HCT116 (cell line): ENCODE data around the gene TXLNA. TPM values are rescaled to one million over a fixed set of nuclear protein-coding genes. Genes with fewer than 3 reads are reported as not detected.
A peak's percentile ranks its signal among the peaks of the same experiment; 100 is the strongest.

Experiments
- ATAC-seq: fragments of 200-7000 bp; cut with Tn5 transposase; 2 replicates; pipeline ENCODE4 v1.9.1; 2020; ENCODE audit warnings: mild to moderate bottlenecking, moderate library complexity
- BruUV-seq: library from RNA; stranded (reverse); fragments of 400-500 nt; replicated peaks from 2 replicates; lab custom pipeline; 2021; lab: Mats Ljungman, UMichigan
- CTCF ChIA-PET: fragments of 300-600 bp; sonication (Branson Sonifier 250); formaldehyde crosslinking; loops from one replicate; lab custom pipeline; 2021; ENCODE audit warnings: antibody characterized with exemption; lab: Charles Lee
- POLR2A ChIA-PET: fragments of 300-600, 350-600 bp; sonication (Branson Sonifier 250); formaldehyde crosslinking; loops from one replicate; lab custom pipeline; 2021; ENCODE audit warnings: antibody characterized with exemption; lab: Charles Lee
- RAD21 ChIA-PET, 2 experiments: fragments of 300-600 bp; sonication (Branson Sonifier 250); formaldehyde crosslinking; loops; one replicate each; lab custom pipeline; 2023; ENCODE audit warnings: low total read pairs in 2 of 2; ENCODE audit not compliant: uncharacterized antibody in 2 of 2, unreplicated experiment in 2 of 2, low non-redundant PET in 1 of 2; lab: Charles Lee
- DNase-seq: peaks from one replicate; pipeline ENCODE4 v3.0.0-alpha.2; 2010; ENCODE audit warnings: low read depth, low spot score
- H2AFZ ChIP-seq: fragments of 200-600 bp; shearing (Covaris generic), sonication (generic); 2 replicates; pipeline ENCODE4 v1.6.1; 2017; ENCODE audit warnings: low read depth, mixed run types, mixed read lengths, antibody characterized with exemption, low read length; ENCODE audit not compliant: poor library complexity, severe bottlenecking
- H3K27ac ChIP-seq: 2 replicates; pipeline ENCODE4 v1.5.1; 2012; ENCODE audit warnings: low read depth, low read length
- H3K27me3 ChIP-seq: fragments of 200-600 bp; sonication (generic); 2 replicates; pipeline ENCODE4 v1.6.1; 2016; ENCODE audit warnings: mixed run types, low read length, mixed read lengths; ENCODE audit not compliant: insufficient read depth
- H3K36me3 ChIP-seq, 2 experiments: fragments of 200-500 bp in 1 of 2; fragments of 200-600 bp in 1 of 2; sonication (Bioruptor generic) in 1 of 2; sonication (generic) in 1 of 2; 2 replicates each; pipeline versions ENCODE4 v1.5.1 to v1.6.1; 2014 to 2016; ENCODE audit warnings: low read length in 2 of 2, inconsistent platforms in 1 of 2, mixed read lengths in 1 of 2, mixed run types in 1 of 2; ENCODE audit not compliant: insufficient read depth in 2 of 2, control insufficient read depth in 1 of 2
- H3K4me1 ChIP-seq, 2 experiments: fragments of 200-600 bp in 1 of 2; sonication (generic) in 1 of 2; 2 replicates each; pipeline versions ENCODE4 v1.5.1 to v1.6.1; 2012 to 2017; ENCODE audit warnings: low read length in 2 of 2, inconsistent platforms in 1 of 2, mild to moderate bottlenecking in 1 of 2, mixed read lengths in 1 of 2, mixed run types in 1 of 2, moderate library complexity in 1 of 2; ENCODE audit not compliant: insufficient read depth in 2 of 2, control insufficient read depth in 1 of 2
- H3K4me2 ChIP-seq: fragments of 200-600 bp; sonication (generic); 2 replicates; pipeline ENCODE4 v1.6.1; 2017; ENCODE audit warnings: mixed run types, low read length, mixed read lengths
- H3K4me3 ChIP-seq, 2 experiments: fragments of 200-600 bp in 1 of 2; sonication (generic) in 1 of 2; replicated peaks in 1 of 2; 2 replicates each; pipeline ENCODE4 v1.5.1; 2011 to 2016; ENCODE audit warnings: low read length in 2 of 2, control low read depth in 1 of 2, low read depth in 1 of 2, mild to moderate bottlenecking in 1 of 2, mixed read lengths in 1 of 2, mixed run types in 1 of 2
- H3K79me2 ChIP-seq: fragments of 200-600 bp; sonication (generic); 2 replicates; pipeline ENCODE4 v1.6.1; 2017; ENCODE audit warnings: mild to moderate bottlenecking, mixed run types, low read length, moderate library complexity, mixed read lengths; ENCODE audit not compliant: insufficient read depth
- H3K9ac ChIP-seq: fragments of 200-600 bp; sonication (generic); 2 replicates; pipeline ENCODE4 v1.6.1; 2016; ENCODE audit warnings: low read length, mixed read lengths
- H3K9me2 ChIP-seq: fragments of 200-600 bp; sonication (generic), shearing (Covaris generic); 2 replicates; pipeline ENCODE4 v1.6.1; 2017; ENCODE audit warnings: mixed run types, mild to moderate bottlenecking, moderate library complexity; ENCODE audit not compliant: insufficient read depth
- H3K9me3 ChIP-seq, 2 experiments: fragments of 200-500 bp in 1 of 2; fragments of 200-600 bp in 1 of 2; sonication (Bioruptor generic) in 1 of 2; sonication (generic) in 1 of 2; 2 replicates each; pipeline ENCODE4 v1.6.1; 2014 to 2017; ENCODE audit warnings: low read length in 2 of 2, mixed read lengths in 2 of 2, inconsistent platforms in 1 of 2, low read depth in 1 of 2, mild to moderate bottlenecking in 1 of 2, mixed run types in 1 of 2, moderate library complexity in 1 of 2; ENCODE audit not compliant: control insufficient read depth in 1 of 2, insufficient read depth in 1 of 2
- H4K20me1 ChIP-seq: fragments of 200-600 bp; sonication (generic), shearing (Covaris generic); 2 replicates; pipeline ENCODE4 v1.6.1; 2017; ENCODE audit warnings: mixed run types, mild to moderate bottlenecking, moderate library complexity; ENCODE audit not compliant: insufficient read depth
- ATF3 ChIP-seq: IDR thresholded peaks from 2 replicates; pipeline ENCODE4 v1.6.1; 2012
- CBX3 ChIP-seq: IDR thresholded peaks from 2 replicates; pipeline ENCODE4 v1.6.1; 2012; ENCODE audit warnings: low read depth
- EGR1 ChIP-seq: IDR thresholded peaks from 2 replicates; pipeline ENCODE4 v1.6.1; 2012; ENCODE audit warnings: low read depth
- ELF1 ChIP-seq: IDR thresholded peaks from 2 replicates; pipeline ENCODE4 v1.6.1; 2012; ENCODE audit warnings: low read depth, borderline replicate concordance
- EZH2 ChIP-seq: fragments of 200-600 bp; sonication (generic); IDR thresholded peaks from 2 replicates; pipeline ENCODE4 v1.6.1; 2017; ENCODE audit warnings: antibody characterized with exemption, mixed run types
- FOSL1 ChIP-seq: IDR thresholded peaks from 2 replicates; pipeline ENCODE4 v1.6.1; 2012; ENCODE audit warnings: low read depth
- JUND ChIP-seq: IDR thresholded peaks from 2 replicates; pipeline ENCODE4 v1.6.1; 2012
- MAX ChIP-seq: IDR thresholded peaks from 2 replicates; pipeline ENCODE4 v1.6.1; 2012
- POLR2AphosphoS5 ChIP-seq: IDR thresholded peaks from 2 replicates; pipeline ENCODE4 v1.6.1; 2011; ENCODE audit warnings: mild to moderate bottlenecking, low read depth, low read length, moderate library complexity
- RAD21 ChIP-seq: IDR thresholded peaks from 2 replicates; pipeline ENCODE4 v1.6.1; 2012; ENCODE audit warnings: low read depth, mild to moderate bottlenecking
- REST ChIP-seq: IDR thresholded peaks from 2 replicates; pipeline ENCODE4 v1.6.1; 2012; ENCODE audit warnings: low read depth
- TCF7L2 ChIP-seq: IDR thresholded peaks from 2 replicates; pipeline ENCODE4 v1.7.0; 2011; ENCODE audit warnings: borderline replicate concordance, inconsistent platforms; ENCODE audit not compliant: insufficient read depth, insufficient read length; ENCODE audit errors: extremely low read depth
- YY1 ChIP-seq: IDR thresholded peaks from 2 replicates; pipeline ENCODE4 v1.6.1; 2011; ENCODE audit warnings: low read length, low read depth, moderate library complexity, mild to moderate bottlenecking; ENCODE audit not compliant: insufficient replicate concordance; ENCODE audit errors: extremely low read depth
- ZFX ChIP-seq: fragments of 450-650 bp; IDR thresholded peaks from 2 replicates; pipeline ENCODE4 v1.6.1; 2017
- ZNF274 ChIP-seq: fragments of 200-500 bp; sonication (Bioruptor generic); IDR thresholded peaks from 2 replicates; pipeline ENCODE4 v1.6.1; 2014; ENCODE audit warnings: mild to moderate bottlenecking, low read depth, low read length, inconsistent platforms
- intact Hi-C: fragments of 100-400 bp; cut with micrococcal nuclease; formaldehyde crosslinking; loops from 2 replicates; pipeline ENCODE4 v1.10.0; 2022
- total RNA-seq: library from RNA; stranded (reverse); gene quantifications from one replicate; pipeline ENCODE4 v1.2.1, GENCODE V29; 2021; ENCODE audit not compliant: unreplicated experiment

Gene TXLNA
- total RNA-seq, 1 experiment from 2014 or later = 37.2 TPM

- Histone ChIP-seq H2AFZ (no peak overlapping the region), H3K9me3 (no peaks in the 10 kb centered on the region), H3K27ac (no peak overlapping the region), H3K4me3 (no peak overlapping the region), H3K4me1 (peaks cover 0 to 10% of the 10 kb centered on the region in 2 experiments; a peak in 2 of 4 replicates), H3K36me3 (peaks cover 17 to 19% of the 10 kb centered on the region in 2 experiments), H3K9ac (no peak overlapping the region), H3K79me2 (no peaks in the 10 kb centered on the region), H3K4me2 (peak overlapping the region; percentile 18; the same call in 1 of the 2 replicates), H4K20me1 (no peaks in the 10 kb centered on the region), H3K27me3 (no peaks in the 10 kb centered on the region), H3K9me2 (no peaks in the 10 kb centered on the region)
- ChIA-PET RAD21 (no interaction called here), CTCF (no interaction called here), POLR2A (no interaction called here)
- TF ChIP-seq CBX3 = no peak
- 0 out of 2 replicates have a peak, but pooled peaks have one; percentile 19 for TF ChIP-seq JUND
- peak; percentile 43; the same call in 1 of the 2 replicates for TF ChIP-seq FOSL1
- peak; percentile 25; the same call in 1 of the 2 replicates for ATAC-seq
- BruUV-seq = no TSS peak
- no peak for DNase-seq
- intact Hi-C loops = no loop called here
These were observed 6.7 kb upstream of the TXLNA start for GRCh38 chr1:32172621-32173245.

- Histone ChIP-seq H2AFZ (peak overlapping the region; percentile 72), H3K9ac (peak overlapping the region; percentile 95), H3K9me3 (no peaks in the 10 kb centered on the region), H3K9me2 (no peaks in the 10 kb centered on the region), H3K27me3 (no peaks in the 10 kb centered on the region), H3K4me1 (peaks cover 15 to 32% of the 10 kb centered on the region in 2 experiments), H3K79me2 (peaks cover 35% of the 10 kb centered on the region), H4K20me1 (no peaks in the 10 kb centered on the region), H3K4me2 (peak overlapping the region; percentile 95), H3K36me3 (peaks cover 11 to 24% of the 10 kb centered on the region in 2 experiments; a peak in 3 of 4 replicates), H3K27ac (peak overlapping the region; percentile 69), H3K4me3 (peak overlapping the region; percentile 85 to 86)
- BruUV-seq = no TSS peak
- ChIA-PET CTCF (no interaction called here), RAD21 (interaction anchor here in 1 of 2 experiments (0.6 kb wide), 1 partner anchor 65 kb away, joined by 6 read pairs; no protein-coding TSS in a partner anchor), POLR2A (interaction anchor here (1.0 to 1.5 kb wide), 4 partner anchors 24 to 157 kb away, joined by 3 to 6 read pairs (median 4); partner anchors contain the start of genes MARCKSL1 and TMEM39B)
- no peak for DNase-seq
- no peak for ATAC-seq
- intact Hi-C loops = loop anchor here (5.0 kb wide), 1 partner anchor 66 kb away; no protein-coding TSS in a partner anchor
- TF ChIP-seq REST (no peak), POLR2AphosphoS5 (no peak), TCF7L2 (no peak), RAD21 (no peak), EGR1 (no peak), MAX (no peak), ZFX (no peak), ZNF274 (no peak), FOSL1 (no peak), EZH2 (no peak), YY1 (no peak), ELF1 (no peak), ATF3 (no peak)
These were observed 889 bp upstream of the TXLNA start for GRCh38 chr1:32178380-32179192.
